GDM1 (cell line): Measurements from ENCODE around the gene CA4.
"Not testable (repeated sequence)": the region's sequence is repeated elsewhere in the genome, so short reads cannot be mapped to it uniquely, and the experiment has no call there.

Experiments
- DNase-seq: peaks from one replicate; lab custom pipeline; 2025; lab: John Stamatoyannopoulos, UW

Gene CA4

GRCh38 chr17:60176763-60177162, 27.0 kb downstream of the CA4 start:
- not testable (repeated sequence) for DNase-seq

GRCh38 chr17:60178180-60178579, 28.4 kb downstream of the CA4 start:
- not testable (repeated sequence) for DNase-seq

DNA sequence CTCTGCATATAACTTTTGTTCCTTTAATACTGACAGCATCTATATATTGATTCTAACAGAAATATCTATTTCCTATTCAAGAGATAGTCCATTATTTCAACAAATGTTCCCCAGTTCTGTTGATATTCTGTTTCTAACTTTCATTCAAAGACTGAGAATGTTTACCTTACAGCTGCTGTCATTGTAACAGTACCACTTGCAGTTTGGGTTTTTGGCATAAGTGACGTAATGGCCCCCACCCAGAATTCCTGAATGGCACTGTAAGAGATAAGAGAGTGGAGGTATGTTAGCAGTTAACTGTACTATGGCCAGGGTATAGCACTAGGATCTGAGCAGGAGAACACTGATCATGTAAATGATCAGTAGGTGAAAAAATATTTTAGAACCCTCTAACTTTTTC, 30.6 kb downstream of the CA4 start:
- DNase-seq = not testable (repeated sequence)

- not testable (repeated sequence) for DNase-seq
Observed at GRCh38 chr17:60186372-60186771, 36.6 kb downstream of the CA4 start.

DNA sequence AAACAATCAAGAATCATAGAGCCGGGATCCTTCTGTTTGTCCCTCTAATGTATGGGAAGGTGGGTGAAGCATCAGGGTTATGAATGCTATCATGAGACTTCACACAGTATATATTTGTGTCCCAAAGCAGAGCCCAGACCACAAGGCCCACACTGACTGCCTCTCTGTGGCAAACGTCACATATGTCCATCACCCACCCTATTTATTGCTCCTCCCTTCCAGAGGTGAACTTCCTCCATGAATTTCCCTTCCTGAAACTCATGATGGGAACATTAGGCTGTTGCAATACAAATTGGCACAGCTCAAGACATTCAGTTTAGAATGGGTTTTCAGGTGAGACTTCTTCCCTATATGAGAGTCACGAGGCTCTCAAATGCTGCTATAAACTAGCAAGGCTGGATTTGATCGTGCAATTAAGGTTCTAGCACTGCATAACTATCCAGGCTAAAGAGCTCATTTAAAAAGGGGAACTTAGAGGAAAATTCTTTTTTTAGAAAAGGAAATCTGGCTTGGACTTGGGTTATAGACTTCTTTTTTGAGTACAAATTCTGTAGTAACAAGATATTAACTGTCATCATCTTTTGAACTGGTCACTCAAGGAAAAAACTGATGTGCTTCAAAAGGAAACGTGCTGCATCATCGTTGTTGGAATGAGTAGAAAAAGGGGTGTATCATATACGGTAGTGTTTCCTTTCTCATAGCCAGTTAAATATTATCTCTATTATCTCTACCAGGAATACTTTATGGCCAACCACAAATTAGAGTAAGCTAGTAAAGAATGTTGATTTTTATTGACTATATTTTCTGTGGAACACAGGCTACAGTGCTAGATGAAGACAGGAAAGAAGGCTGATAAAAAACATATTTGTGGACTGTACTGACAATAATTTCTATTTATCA, 37.3 kb downstream of the CA4 start:
- not testable (repeated sequence) for DNase-seq

GRCh38 chr17:60188759-60189158, 39.0 kb downstream of the CA4 start:
- DNase-seq = no peak

DNA sequence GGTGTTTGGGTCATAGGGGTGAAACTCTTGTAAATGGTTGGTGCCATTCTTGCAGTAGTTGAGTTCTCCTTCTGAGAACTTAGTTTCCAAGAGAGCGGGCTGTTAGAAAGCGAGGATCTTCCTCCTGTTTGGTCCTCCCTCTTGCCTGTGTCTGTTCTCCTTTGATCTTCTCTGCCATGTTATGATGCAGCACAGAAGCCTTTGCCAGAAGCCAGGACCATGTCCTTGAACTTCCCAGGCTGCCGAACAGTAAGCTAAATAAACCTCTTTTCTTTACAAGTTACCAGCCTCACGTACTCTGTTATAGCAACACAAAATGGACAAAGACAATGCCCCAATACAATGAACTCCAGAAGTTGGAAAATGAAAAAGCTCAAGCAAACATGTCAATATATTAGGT, 40.3 kb downstream of the CA4 start:
- DNase-seq = not testable (repeated sequence)

DNA sequence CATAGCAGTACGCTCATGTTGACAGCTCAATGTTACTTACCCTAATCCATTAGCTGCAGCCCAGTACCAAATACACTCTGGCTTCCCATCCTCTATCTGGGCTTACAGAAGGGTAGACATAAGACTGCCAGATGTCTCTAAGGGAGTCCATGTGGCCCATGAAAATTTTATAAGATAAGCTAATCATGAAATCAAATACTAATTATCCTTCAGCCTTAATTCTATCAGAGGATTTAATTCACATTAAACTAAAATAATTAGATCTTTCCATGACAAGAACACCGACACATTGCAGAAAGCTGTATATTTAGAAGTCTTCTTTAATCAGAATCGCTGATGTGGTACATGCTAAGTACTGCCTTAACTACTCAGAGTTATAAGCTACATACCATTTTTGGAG, 43.3 kb downstream of the CA4 start:
- DNase-seq = not testable (repeated sequence)

DNA sequence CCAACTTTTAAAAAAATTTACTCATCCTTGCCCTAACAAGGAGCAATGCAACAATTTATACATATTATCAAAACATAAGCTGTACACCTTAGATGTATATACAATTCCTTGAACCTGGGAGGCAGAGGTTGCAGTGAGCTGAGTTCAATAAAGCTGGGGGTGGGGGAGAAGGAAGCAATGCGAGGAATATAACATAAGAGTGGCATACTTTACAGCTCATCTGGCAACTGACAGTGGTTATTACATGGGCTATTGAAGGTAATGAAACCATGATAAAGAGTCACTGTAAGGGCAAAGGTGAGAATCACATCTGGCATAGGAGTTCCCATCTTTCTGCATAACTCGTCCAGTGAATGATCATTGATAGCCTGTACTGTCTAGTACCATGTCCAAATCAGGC, 43.7 kb downstream of the CA4 start:
- no peak for DNase-seq

DNA sequence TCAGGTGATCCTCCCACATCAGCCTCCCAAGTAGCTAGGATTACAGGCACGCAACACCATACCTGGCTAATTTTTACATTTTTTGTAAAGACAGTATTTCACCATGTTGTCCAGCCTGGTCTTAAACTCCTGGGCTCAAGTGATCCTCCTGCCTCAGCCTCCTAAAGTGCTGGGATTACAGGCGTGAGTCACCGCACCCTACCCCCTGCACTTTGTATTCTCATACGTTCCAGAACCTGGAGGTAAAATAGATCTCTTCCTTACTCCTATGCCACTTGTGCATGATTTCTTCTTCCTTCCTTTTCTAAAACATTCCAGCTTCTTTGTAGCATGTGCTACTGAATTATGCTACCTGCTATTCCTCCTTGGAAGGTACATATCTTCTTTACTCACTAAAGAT, 44.4 kb downstream of the CA4 start:
- not testable (repeated sequence) for DNase-seq

DNA sequence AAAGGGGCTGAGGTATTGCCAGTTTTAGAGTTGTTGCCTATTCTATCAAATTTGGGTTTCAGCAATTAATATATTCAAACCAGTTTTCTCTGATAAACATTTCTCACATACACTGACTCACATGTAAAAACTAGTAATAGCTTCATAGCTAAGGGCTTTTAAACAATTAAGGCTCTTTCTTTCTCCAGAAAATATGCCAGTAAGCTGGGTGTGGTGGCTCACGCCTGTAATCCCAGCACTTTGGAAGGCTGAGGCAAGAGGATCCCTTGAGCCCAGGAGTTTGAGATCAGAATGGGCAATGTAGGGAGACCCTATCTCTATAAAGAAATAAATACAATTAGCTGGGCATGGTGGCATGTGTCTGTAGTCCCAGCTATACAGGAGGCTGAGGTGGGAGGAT, 48.9 kb downstream of the CA4 start:
- DNase-seq = not testable (repeated sequence)

DNA sequence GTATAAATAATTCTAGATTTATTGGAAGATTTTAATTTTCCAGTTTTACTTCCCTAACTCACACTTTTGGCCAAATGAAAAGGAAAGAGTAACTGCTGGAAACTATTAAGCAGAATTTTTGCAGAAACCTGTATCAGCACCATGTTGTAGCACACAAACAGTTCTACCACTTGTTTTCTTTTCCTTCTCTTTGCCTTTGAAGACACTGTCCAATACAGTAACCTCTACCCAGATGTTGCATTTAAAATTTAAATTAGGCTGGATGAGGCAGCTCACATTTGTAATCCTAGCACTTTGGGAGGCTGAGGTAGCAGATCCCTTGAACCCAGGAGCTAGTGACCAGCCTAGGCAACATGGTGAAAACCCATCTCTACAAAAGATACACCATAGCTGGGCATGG, 56.0 kb downstream of the CA4 start:
- DNase-seq = not testable (repeated sequence)

- DNase-seq = not testable (repeated sequence)
Observed at GRCh38 chr17:60208302-60208701, 58.5 kb downstream of the CA4 start.
